Peyer's patch (tissue), 4 donors: ENCODE measurements around the gene RAB22A.

Source experiments
- POLR2A ChIP-seq, 2 donors: fragments of 450-650 bp; IDR thresholded peaks; one replicate each; pipeline ENCODE4 v1.5.1; 2017; ENCODE audit warnings: antibody characterized with exemption in 2 of 2, mild to moderate bottlenecking in 2 of 2, moderate library complexity in 2 of 2
- TF ChIP-seq, protein P1 (sequence below), 6 experiments: fragments of 450-650 bp in 4 of 6; fragments of 200-600 bp in 2 of 6; sonication (generic) in 1 of 6; IDR thresholded peaks; one replicate each; pipeline ENCODE4 v1.5.1; 2017 to 2019; ENCODE audit warnings: antibody characterized with exemption in 6 of 6, mild to moderate bottlenecking in 3 of 6, moderate library complexity in 1 of 6

DNA sequence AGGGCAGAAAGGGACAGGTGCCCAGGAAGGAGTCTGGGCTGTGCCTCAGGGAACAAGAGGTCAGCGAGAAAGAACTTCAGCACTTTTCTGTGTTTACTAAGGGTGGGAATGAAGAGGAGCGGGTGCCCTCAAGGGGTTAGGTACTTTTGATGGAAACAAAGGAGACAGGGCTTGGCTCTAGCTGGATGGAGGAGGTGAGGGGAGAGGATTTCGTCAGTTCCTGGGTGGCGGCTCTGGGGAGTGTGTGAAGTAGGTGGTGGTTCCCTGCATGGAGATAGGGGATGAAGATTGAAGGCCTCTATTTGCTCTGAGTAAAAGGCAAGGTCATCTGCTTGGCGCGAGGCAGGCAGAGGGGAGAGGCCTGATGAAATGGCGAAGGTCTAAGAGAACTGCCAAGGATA, 41.1 kb upstream of the RAB22A start:
- TF ChIP-seq, protein P1, sequence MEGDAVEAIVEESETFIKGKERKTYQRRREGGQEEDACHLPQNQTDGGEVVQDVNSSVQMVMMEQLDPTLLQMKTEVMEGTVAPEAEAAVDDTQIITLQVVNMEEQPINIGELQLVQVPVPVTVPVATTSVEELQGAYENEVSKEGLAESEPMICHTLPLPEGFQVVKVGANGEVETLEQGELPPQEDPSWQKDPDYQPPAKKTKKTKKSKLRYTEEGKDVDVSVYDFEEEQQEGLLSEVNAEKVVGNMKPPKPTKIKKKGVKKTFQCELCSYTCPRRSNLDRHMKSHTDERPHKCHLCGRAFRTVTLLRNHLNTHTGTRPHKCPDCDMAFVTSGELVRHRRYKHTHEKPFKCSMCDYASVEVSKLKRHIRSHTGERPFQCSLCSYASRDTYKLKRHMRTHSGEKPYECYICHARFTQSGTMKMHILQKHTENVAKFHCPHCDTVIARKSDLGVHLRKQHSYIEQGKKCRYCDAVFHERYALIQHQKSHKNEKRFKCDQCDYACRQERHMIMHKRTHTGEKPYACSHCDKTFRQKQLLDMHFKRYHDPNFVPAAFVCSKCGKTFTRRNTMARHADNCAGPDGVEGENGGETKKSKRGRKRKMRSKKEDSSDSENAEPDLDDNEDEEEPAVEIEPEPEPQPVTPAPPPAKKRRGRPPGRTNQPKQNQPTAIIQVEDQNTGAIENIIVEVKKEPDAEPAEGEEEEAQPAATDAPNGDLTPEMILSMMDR (IDR thresholded peaks at IDR 0.05) = no peak
- no peak for TF ChIP-seq POLR2A (IDR thresholded peaks at IDR 0.05)
